A673 (cell line): ENCODE results near the gene PPP1R1C.

Experiments
- EZH2 ChIP-seq: fragments of 200-600 bp; sonication (generic); IDR thresholded peaks from 2 replicates; pipeline ENCODE4 v1.6.1; 2017; ENCODE audit warnings: borderline replicate concordance, low read depth, mild to moderate bottlenecking, mixed read lengths, antibody characterized with exemption, low read length; ENCODE audit not compliant: poor library complexity, severe bottlenecking
- TF ChIP-seq, protein P1 (sequence below): fragments of 300-800, 200-600 bp; sonication (generic); conservative IDR thresholded peaks from 2 replicates; pipeline ENCODE4 v1.5.1; 2017; ENCODE audit warnings: low read depth, mild to moderate bottlenecking, antibody characterized with exemption, low read length, moderate library complexity, mixed read lengths

DNA sequence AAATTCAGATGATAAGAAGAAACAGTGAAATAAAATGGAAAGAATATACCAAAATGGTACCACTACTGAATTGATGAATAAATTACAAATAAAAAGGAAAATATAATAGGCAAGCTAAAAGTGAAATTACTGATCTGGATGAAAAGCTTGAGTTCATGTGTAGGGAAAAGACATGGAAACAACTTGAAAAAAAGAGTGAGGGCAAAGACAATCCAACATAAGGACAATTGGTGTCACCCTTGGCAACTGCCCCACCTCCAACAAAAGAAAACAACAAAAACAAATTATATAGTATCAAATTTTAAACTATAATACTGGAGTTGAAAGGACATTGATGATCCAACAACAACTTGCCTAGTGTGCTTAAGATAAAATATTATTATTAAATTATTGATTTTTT, 37.6 kb downstream of the PPP1R1C start:
- TF ChIP-seq, protein P1, sequence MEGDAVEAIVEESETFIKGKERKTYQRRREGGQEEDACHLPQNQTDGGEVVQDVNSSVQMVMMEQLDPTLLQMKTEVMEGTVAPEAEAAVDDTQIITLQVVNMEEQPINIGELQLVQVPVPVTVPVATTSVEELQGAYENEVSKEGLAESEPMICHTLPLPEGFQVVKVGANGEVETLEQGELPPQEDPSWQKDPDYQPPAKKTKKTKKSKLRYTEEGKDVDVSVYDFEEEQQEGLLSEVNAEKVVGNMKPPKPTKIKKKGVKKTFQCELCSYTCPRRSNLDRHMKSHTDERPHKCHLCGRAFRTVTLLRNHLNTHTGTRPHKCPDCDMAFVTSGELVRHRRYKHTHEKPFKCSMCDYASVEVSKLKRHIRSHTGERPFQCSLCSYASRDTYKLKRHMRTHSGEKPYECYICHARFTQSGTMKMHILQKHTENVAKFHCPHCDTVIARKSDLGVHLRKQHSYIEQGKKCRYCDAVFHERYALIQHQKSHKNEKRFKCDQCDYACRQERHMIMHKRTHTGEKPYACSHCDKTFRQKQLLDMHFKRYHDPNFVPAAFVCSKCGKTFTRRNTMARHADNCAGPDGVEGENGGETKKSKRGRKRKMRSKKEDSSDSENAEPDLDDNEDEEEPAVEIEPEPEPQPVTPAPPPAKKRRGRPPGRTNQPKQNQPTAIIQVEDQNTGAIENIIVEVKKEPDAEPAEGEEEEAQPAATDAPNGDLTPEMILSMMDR: no peak
- no peak for TF ChIP-seq EZH2
